SJCRH30 (cell line): ENCODE results near the gene ZNF444. TPM values are rescaled to one million over a fixed set of nuclear protein-coding genes. Genes with fewer than 3 reads are reported as not detected.
"Not testable (repeated sequence)": the region's sequence is repeated elsewhere in the genome, so short reads cannot be mapped to it uniquely, and the experiment has no call there.

Experiments
- DNase-seq, 2 experiments: peaks; one replicate each; pipeline ENCODE4 v3.0.0-alpha.2; 2015 to 2020
- H3K27ac ChIP-seq: fragments of 250-450 bp; sonication (Bioruptor Pico); 2 replicates; pipeline ENCODE4 v1.5.1; 2020; ENCODE audit warnings: mild to moderate bottlenecking, moderate library complexity
- H3K27me3 ChIP-seq: fragments of 250-450 bp; sonication (Bioruptor Pico); 2 replicates; pipeline ENCODE4 v1.5.1; 2020; ENCODE audit warnings: mild to moderate bottlenecking, moderate library complexity
- H3K36me3 ChIP-seq: fragments of 250-450 bp; sonication (Bioruptor Pico); 2 replicates; pipeline ENCODE4 v1.5.1; 2020; ENCODE audit warnings: mild to moderate bottlenecking, moderate library complexity
- H3K4me1 ChIP-seq: fragments of 250-450 bp; sonication (Bioruptor Pico); 2 replicates; pipeline ENCODE4 v1.5.1; 2020; ENCODE audit warnings: mild to moderate bottlenecking, moderate library complexity
- H3K4me3 ChIP-seq: fragments of 250-450 bp; sonication (Bioruptor Pico); 2 replicates; pipeline ENCODE4 v1.5.1; 2020; ENCODE audit warnings: mild to moderate bottlenecking, moderate library complexity
- H3K9me3 ChIP-seq: fragments of 250-450 bp; sonication (Bioruptor Pico); replicated peaks from 2 replicates; pipeline ENCODE4 v1.5.1; 2020; ENCODE audit warnings: mild to moderate bottlenecking, moderate library complexity
- total RNA-seq: library from RNA; depleted of rRNA; stranded (reverse); fragments of >200 nt; shearing (Covaris generic); gene quantifications from 2 replicates; pipeline ENCODE4 v1.2.3, GENCODE V29; 2014

ZNF444 gene
- total RNA-seq, 1 experiment from 2014 or later = 18.7 TPM

- Histone ChIP-seq H3K36me3 (0 out of 2 replicates have a peak, but pooled peaks cover 4% of the 10 kb centered on the region), H3K4me3 (no peak overlapping the region; the same call in 1 of the 2 replicates), H3K9me3 (no peaks in the 10 kb centered on the region), H3K27me3 (no peaks in the 10 kb centered on the region), H3K4me1 (no peaks in the 10 kb centered on the region), H3K27ac (no peak overlapping the region)
- no peak for DNase-seq
Measured at GRCh38 chr19:56142087-56142787, 1.1 kb downstream of the ZNF444 start.

DNA sequence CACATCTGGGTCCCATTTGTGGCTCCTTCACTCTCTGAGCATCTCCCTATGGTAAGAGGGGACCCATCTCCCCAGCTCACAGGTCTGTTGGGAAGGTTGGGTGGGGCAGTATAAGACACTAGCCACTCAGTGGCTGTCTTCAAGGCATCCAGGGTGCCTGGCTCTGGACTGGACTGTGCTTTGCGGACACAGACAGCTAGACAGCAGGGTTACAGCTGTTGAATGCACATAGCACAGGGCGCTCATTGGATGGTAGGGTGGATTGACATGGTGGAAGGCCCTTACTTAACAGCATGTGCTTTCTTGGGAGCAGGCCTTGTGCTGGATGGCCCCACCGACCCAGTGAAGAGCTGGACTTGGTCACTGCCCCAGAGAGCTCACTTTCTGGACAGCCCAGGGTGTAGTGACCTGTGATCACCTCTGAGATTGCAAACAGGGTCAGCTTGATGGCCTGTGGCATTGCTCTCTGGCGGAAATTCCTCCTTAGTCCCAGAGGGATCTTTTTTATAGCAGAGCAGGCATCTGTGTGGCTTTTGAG lies 1.9 kb downstream of the ZNF444 start:
- H3K4me3 ChIP-seq = no peak overlapping the region
- no peaks in the 10 kb centered on the region for H3K4me1 ChIP-seq
- no peak for DNase-seq
- H3K9me3 ChIP-seq = no peaks in the 10 kb centered on the region
- H3K27me3 ChIP-seq = no peaks in the 10 kb centered on the region
- H3K36me3 ChIP-seq = peaks cover 6% of the 10 kb centered on the region; the same call in 1 of the 2 replicates
- H3K27ac ChIP-seq = no peak overlapping the region

GRCh38 chr19:56144376-56144775 lies 3.3 kb downstream of the ZNF444 start:
- Histone ChIP-seq H3K27me3 (no peaks in the 10 kb centered on the region), H3K9me3 (no peaks in the 10 kb centered on the region), H3K36me3 (peaks cover 7% of the 10 kb centered on the region; the same call in 1 of the 2 replicates), H3K27ac (no peak overlapping the region), H3K4me3 (no peak overlapping the region), H3K4me1 (no peaks in the 10 kb centered on the region)
- no peak for DNase-seq

GRCh38 chr19:56144831-56145230 lies 3.7 kb downstream of the ZNF444 start:
- DNase-seq = no peak
- no peak overlapping the region for H3K4me3 ChIP-seq
- H3K4me1 ChIP-seq = no peaks in the 10 kb centered on the region
- H3K9me3 ChIP-seq = no peaks in the 10 kb centered on the region
- H3K27me3 ChIP-seq = no peaks in the 10 kb centered on the region
- no peak overlapping the region for H3K27ac ChIP-seq
- peaks cover 7% of the 10 kb centered on the region; the same call in 1 of the 2 replicates for H3K36me3 ChIP-seq

DNA sequence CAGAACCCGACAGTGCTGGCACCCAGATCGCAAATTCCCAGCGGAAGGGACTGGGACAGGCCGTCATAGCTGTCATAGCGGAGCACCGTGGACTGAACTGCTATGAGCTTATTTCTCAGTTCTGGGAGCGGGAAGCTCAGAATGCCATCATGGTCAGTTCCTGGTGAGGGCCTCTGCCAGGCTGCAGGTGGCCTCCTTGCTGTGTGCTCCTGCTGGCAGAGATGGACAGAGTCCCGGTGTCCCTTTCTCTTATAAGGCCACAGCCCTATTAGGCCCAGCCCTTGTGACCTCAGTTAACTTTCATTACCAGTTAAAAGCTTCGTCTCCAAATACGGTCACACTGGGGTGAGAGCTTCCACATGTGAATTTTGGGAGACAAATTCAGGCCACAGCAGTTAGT lies 4.6 kb downstream of the ZNF444 start:
- Histone ChIP-seq H3K4me3 (no peak overlapping the region), H3K9me3 (no peaks in the 10 kb centered on the region), H3K4me1 (no peaks in the 10 kb centered on the region), H3K27ac (no peak overlapping the region), H3K36me3 (peaks cover 7% of the 10 kb centered on the region; the same call in 1 of the 2 replicates), H3K27me3 (no peaks in the 10 kb centered on the region)
- DNase-seq = no peak

GRCh38 chr19:56146904-56147303 lies 5.8 kb downstream of the ZNF444 start:
- Histone ChIP-seq H3K4me3 (no peak overlapping the region), H3K9me3 (no peaks in the 10 kb centered on the region), H3K36me3 (peaks cover 7% of the 10 kb centered on the region; the same call in 1 of the 2 replicates), H3K4me1 (no peaks in the 10 kb centered on the region), H3K27ac (no peak overlapping the region), H3K27me3 (no peaks in the 10 kb centered on the region)
- DNase-seq = no peak

GRCh38 chr19:56147307-56147706 lies 6.2 kb downstream of the ZNF444 start:
- H3K27ac ChIP-seq = no peak overlapping the region
- no peaks in the 10 kb centered on the region for H3K27me3 ChIP-seq
- peaks cover 7% of the 10 kb centered on the region; the same call in 1 of the 2 replicates for H3K36me3 ChIP-seq
- no peaks in the 10 kb centered on the region for H3K4me1 ChIP-seq
- no peaks in the 10 kb centered on the region for H3K9me3 ChIP-seq
- no peak overlapping the region for H3K4me3 ChIP-seq
- no peak for DNase-seq

DNA sequence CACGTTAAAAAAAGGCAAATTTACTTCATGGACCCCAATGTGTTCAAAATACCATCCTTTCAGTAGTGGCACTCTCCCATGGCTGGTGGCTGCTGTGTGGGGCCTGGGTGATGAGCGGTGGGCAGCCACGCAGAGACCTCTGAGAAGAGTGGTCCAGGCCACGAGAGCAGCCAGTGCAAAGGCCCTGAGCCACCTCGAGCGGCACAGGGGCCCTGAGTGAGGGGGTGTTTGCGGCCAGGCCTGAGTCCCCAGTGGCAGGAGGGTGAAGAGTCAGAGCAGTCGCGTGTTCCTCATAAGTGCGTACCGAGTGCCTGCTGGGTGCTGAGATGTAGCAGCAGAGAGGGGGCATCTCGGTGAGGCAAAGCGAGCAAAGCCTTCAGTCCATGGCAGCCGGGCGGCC lies 7.0 kb downstream of the ZNF444 start:
- DNase-seq = no peak
- no peaks in the 10 kb centered on the region for H3K27me3 ChIP-seq
- H3K4me1 ChIP-seq = no peaks in the 10 kb centered on the region
- peaks cover 7% of the 10 kb centered on the region; the same call in 1 of the 2 replicates for H3K36me3 ChIP-seq
- H3K9me3 ChIP-seq = no peaks in the 10 kb centered on the region
- no peak overlapping the region for H3K4me3 ChIP-seq
- no peak overlapping the region for H3K27ac ChIP-seq

DNA sequence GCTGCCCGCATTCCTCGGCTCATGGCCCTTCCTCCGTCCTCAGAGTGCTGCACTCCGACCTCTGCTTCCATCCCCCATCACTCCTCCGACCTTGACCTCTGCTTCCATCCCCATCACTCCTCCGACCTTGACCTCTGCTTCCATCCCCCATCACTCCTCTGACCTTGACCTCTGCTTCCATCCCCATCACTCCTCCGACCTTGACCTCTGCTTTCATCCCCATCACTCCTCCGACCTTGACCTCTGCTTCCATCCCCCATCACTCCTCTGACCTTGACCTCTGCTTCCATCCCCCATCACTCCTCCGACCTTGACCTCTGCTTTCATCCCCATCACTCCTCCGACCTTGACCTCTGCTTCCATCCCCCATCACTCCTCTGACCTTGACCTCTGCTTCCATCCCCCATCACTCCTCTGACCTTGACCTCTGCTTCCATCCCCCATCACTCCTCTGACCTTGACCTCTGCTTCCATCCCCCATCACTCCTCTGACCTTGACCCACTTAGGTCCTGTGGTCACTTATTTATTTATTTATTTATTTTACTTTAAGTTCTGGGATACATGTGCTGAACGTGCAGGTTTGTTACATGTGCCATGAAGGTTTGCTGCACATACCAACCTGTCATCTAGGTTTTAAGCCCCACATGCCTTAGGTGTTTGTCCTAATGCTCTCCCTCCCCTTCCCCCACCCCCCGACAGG lies 8.0 kb downstream of the ZNF444 start:
- H3K36me3 ChIP-seq, H3K4me1 ChIP-seq, DNase-seq, H3K27me3 ChIP-seq, H3K4me3 ChIP-seq, H3K27ac ChIP-seq, H3K9me3 ChIP-seq: not testable (repeated sequence)

DNA sequence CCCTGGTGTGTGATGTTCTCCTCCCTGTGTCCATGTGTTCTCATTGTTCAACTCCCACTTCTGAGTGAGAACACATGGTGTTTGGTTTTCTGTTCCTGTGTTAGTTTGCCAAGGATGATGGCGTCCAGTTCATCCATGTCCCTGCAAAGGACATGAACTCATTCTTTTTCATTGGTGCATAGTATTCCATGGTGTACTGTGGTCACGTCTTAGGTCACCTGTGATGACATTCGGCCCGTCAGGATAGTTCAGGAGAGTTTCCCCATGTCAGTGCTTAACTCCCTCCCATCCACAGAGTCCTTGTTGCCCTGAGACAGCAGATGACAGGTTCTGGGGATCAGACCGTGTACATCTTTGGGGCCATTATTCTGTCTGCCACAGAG lies 8.6 kb downstream of the ZNF444 start:
- DNase-seq = no peak
- no peaks in the 10 kb centered on the region for H3K4me1 ChIP-seq
- H3K36me3 ChIP-seq = peaks cover 7% of the 10 kb centered on the region; the same call in 1 of the 2 replicates
- H3K27me3 ChIP-seq = no peaks in the 10 kb centered on the region
- no peak overlapping the region for H3K27ac ChIP-seq
- no peaks in the 10 kb centered on the region for H3K9me3 ChIP-seq
- no peak overlapping the region for H3K4me3 ChIP-seq

DNA sequence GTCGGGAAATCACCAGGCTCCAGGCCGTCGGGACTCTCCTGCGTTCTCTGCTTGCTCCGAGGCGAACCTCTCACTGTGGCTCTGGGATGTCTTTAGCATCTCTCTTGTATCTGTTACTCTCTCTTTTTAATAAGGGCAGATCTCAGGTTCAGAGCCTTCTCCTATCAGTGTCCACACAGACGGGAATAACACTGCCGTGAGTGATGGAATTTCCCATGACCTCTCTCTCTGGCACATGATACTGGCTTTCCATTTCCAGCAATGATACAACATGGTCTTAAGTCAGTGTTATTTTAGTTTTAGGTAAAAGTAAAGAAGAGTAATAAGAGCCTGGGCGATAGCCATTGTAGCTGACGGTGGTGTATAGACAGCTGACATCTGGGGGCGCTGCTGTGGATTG lies 9.3 kb downstream of the ZNF444 start:
- Histone ChIP-seq H3K4me1 (no peaks in the 10 kb centered on the region), H3K9me3 (no peaks in the 10 kb centered on the region), H3K4me3 (no peak overlapping the region)

DNA sequence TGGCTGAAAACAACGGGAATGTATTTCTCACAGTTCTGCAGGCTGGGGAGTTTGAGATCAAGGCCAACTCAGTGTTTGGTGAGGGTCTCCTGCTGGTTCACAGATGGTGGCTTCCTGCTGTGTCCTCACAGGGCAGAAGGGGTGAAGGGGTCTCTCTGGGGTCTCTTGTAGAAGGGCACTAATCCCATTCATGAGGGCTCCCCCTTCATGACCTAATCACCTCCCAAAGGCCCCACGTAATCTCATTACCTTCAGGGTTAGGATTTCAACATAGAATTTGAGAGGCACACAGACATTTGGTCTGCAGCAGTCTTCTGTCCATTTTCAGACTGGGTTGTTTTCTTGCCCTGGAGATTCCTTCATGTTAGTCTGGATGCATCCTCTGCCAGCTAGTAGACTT lies 11.6 kb downstream of the ZNF444 start:
- H3K4me3 ChIP-seq = no peak overlapping the region
- H3K36me3 ChIP-seq = peaks cover 9% of the 10 kb centered on the region; the same call in 1 of the 2 replicates
- no peaks in the 10 kb centered on the region for H3K4me1 ChIP-seq
- H3K9me3 ChIP-seq = no peaks in the 10 kb centered on the region
- no peak for DNase-seq
- no peaks in the 10 kb centered on the region for H3K27me3 ChIP-seq
- H3K27ac ChIP-seq = no peak overlapping the region

More for the DNA sequence above, 9.3 kb downstream of the ZNF444 start:
- Histone ChIP-seq H3K27me3 (no peaks in the 10 kb centered on the region), H3K36me3 (peaks cover 7% of the 10 kb centered on the region; the same call in 1 of the 2 replicates), H3K27ac (no peak overlapping the region)
- DNase-seq = no peak

DNA sequence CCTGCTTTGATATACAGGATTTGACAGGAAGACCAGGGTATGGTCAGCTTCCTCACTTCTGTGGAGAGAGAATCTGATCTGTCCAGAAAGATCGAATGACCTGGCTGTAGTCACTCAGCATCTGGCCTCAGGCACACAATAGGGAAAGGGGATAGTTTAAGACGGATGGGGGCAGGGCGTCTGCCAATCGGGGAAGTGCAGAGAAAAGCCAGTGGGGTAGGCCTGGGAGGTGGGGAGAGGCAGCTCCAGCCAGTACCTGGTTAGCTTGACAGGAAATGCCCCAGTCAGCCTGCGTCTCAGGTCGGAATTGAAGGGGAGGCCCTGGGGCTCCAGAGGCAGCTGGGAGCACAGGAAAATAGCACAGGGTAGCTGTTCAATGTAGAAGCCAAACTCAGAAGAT lies 12.4 kb downstream of the ZNF444 start:
- Histone ChIP-seq H3K36me3 (peaks cover 6% of the 10 kb centered on the region; the same call in 1 of the 2 replicates), H3K9me3 (no peaks in the 10 kb centered on the region), H3K4me1 (no peaks in the 10 kb centered on the region), H3K27ac (no peak overlapping the region), H3K4me3 (no peak overlapping the region), H3K27me3 (no peaks in the 10 kb centered on the region)
- no peak for DNase-seq

- Histone ChIP-seq H3K4me1 (no peaks in the 10 kb centered on the region), H3K27me3 (no peaks in the 10 kb centered on the region), H3K27ac (no peak overlapping the region), H3K9me3 (no peaks in the 10 kb centered on the region), H3K36me3 (peaks cover 8% of the 10 kb centered on the region; the same call in 1 of the 2 replicates), H3K4me3 (no peak overlapping the region)
- no peak for DNase-seq
Measured at GRCh38 chr19:56155124-56155687, 14.1 kb downstream of the ZNF444 start.

GRCh38 chr19:56156768-56157167 lies 15.7 kb downstream of the ZNF444 start:
- Histone ChIP-seq H3K4me1 (no peaks in the 10 kb centered on the region), H3K36me3 (peaks cover 8% of the 10 kb centered on the region; the same call in 1 of the 2 replicates), H3K27ac (no peak overlapping the region), H3K4me3 (no peak overlapping the region), H3K27me3 (no peaks in the 10 kb centered on the region), H3K9me3 (no peaks in the 10 kb centered on the region)
- no peak for DNase-seq
